Ectodermal cell (in vitro differentiated cells): ENCODE results near the gene ZNF281.

Experiments
- H3K27ac ChIP-seq: 2 replicates; pipeline ENCODE4 v1.7.0; 2013; ENCODE audit warnings: mild to moderate bottlenecking, low read depth, low read length; ENCODE audit not compliant: insufficient read depth, poor library complexity, severe bottlenecking
- H3K27me3 ChIP-seq: 2 replicates; pipeline ENCODE4 v1.7.0; 2013; ENCODE audit warnings: mild to moderate bottlenecking, low read length; ENCODE audit not compliant: insufficient read depth, control insufficient read depth, poor library complexity, severe bottlenecking
- H3K36me3 ChIP-seq: one replicate; pipeline ENCODE4 v1.7.0; 2013; ENCODE audit warnings: low read length; ENCODE audit not compliant: control insufficient read depth, insufficient read depth
- H3K4me1 ChIP-seq: one replicate; pipeline ENCODE4 v1.7.0; 2013; ENCODE audit warnings: low read length; ENCODE audit not compliant: control insufficient read depth, insufficient read depth
- H3K4me3 ChIP-seq: 2 replicates; pipeline ENCODE4 v1.7.0; 2013; ENCODE audit warnings: low read depth, low read length, control low read depth; ENCODE audit not compliant: insufficient read depth
- H3K9me3 ChIP-seq: 2 replicates; pipeline ENCODE4 v1.7.0; 2013; ENCODE audit warnings: mild to moderate bottlenecking, low read length, moderate library complexity; ENCODE audit not compliant: control insufficient read depth
- WGBS, 2 experiments: methylation state at CpG; one replicate each; pipeline ENCODE4 v1.1.7; 2013; ENCODE audit warnings: missing lambda C conversion rate in 2 of 2; 5-methylcytosine and 5-hydroxymethylcytosine counted together

The ZNF281 gene

GRCh38 chr1:200378096-200378495, 31.7 kb downstream of the ZNF281 start:
- WGBS, 2 experiments, result 84 to 88% methylated on average over 1 of the region's 1 CpG
- no peaks in the 10 kb centered on the region for H3K27me3 ChIP-seq
- no peaks in the 10 kb centered on the region for H3K9me3 ChIP-seq
- H3K4me1 ChIP-seq, result peaks cover 11% of the 10 kb centered on the region
- no peaks in the 10 kb centered on the region for H3K36me3 ChIP-seq
- H3K4me3 ChIP-seq, result no peak overlapping the region
- no peak overlapping the region for H3K27ac ChIP-seq

- Histone ChIP-seq H3K36me3 (no peaks in the 10 kb centered on the region), H3K9me3 (no peaks in the 10 kb centered on the region), H3K27me3 (no peaks in the 10 kb centered on the region), H3K4me1 (peaks cover 11% of the 10 kb centered on the region), H3K4me3 (no peak overlapping the region), H3K27ac (no peak overlapping the region)
These were observed 33.3 kb downstream of the ZNF281 start for GRCh38 chr1:200376528-200376927.

GRCh38 chr1:200374569-200375295, 35.1 kb downstream of the ZNF281 start:
- Histone ChIP-seq H3K27me3 (no peaks in the 10 kb centered on the region), H3K4me1 (peaks cover 11% of the 10 kb centered on the region), H3K27ac (no peak overlapping the region), H3K4me3 (no peak overlapping the region), H3K9me3 (no peaks in the 10 kb centered on the region), H3K36me3 (no peaks in the 10 kb centered on the region)
- 81 to 85% methylated on average over 7 of the region's 7 CpGs for WGBS, 2 experiments

- Histone ChIP-seq H3K27ac (peak overlapping the region; percentile 31), H3K9me3 (no peaks in the 10 kb centered on the region), H3K4me1 (peaks cover 11% of the 10 kb centered on the region), H3K36me3 (no peaks in the 10 kb centered on the region), H3K27me3 (no peaks in the 10 kb centered on the region), H3K4me3 (no peak overlapping the region)
- 0 to 1% methylated on average over 5 of the region's 5 CpGs for WGBS, 2 experiments
These were observed 36.0 kb downstream of the ZNF281 start for GRCh38 chr1:200373811-200374231.

GRCh38 chr1:200372885-200373181, 37.0 kb downstream of the ZNF281 start:
- H3K27me3 ChIP-seq, result no peaks in the 10 kb centered on the region
- 43 to 63% methylated on average over 1 of the region's 2 CpGs for WGBS, 2 experiments
- no peak overlapping the region for H3K27ac ChIP-seq
- no peaks in the 10 kb centered on the region for H3K9me3 ChIP-seq
- H3K4me1 ChIP-seq, result peaks cover 11% of the 10 kb centered on the region
- no peak overlapping the region for H3K4me3 ChIP-seq
- no peaks in the 10 kb centered on the region for H3K36me3 ChIP-seq

GRCh38 chr1:200372095-200372884, 37.5 kb downstream of the ZNF281 start:
- peaks cover 11% of the 10 kb centered on the region for H3K4me1 ChIP-seq
- no peak overlapping the region for H3K27ac ChIP-seq
- WGBS, 2 experiments, result 81% methylated on average over 3 of the region's 3 CpGs
- no peaks in the 10 kb centered on the region for H3K9me3 ChIP-seq
- H3K36me3 ChIP-seq, result no peaks in the 10 kb centered on the region
- no peaks in the 10 kb centered on the region for H3K27me3 ChIP-seq
- H3K4me3 ChIP-seq, result no peak overlapping the region

GRCh38 chr1:200369706-200370105, 40.1 kb downstream of the ZNF281 start:
- Histone ChIP-seq H3K9me3 (no peaks in the 10 kb centered on the region), H3K4me1 (peaks cover 11% of the 10 kb centered on the region), H3K4me3 (no peak overlapping the region), H3K27me3 (no peaks in the 10 kb centered on the region), H3K27ac (no peak overlapping the region), H3K36me3 (no peaks in the 10 kb centered on the region)
- WGBS, 2 experiments, result 90 to 93% methylated on average over 2 of the region's 2 CpGs

- WGBS, 2 experiments, result 91% methylated on average over 4 of the region's 4 CpGs
- no peak overlapping the region for H3K27ac ChIP-seq
- H3K4me3 ChIP-seq, result no peak overlapping the region
- peaks cover 13% of the 10 kb centered on the region for H3K4me1 ChIP-seq
- H3K27me3 ChIP-seq, result no peaks in the 10 kb centered on the region
- no peaks in the 10 kb centered on the region for H3K36me3 ChIP-seq
- no peaks in the 10 kb centered on the region for H3K9me3 ChIP-seq
These were observed 40.7 kb downstream of the ZNF281 start for GRCh38 chr1:200369131-200369530.

GRCh38 chr1:200368556-200368955, 41.3 kb downstream of the ZNF281 start:
- Histone ChIP-seq H3K9me3 (no peaks in the 10 kb centered on the region), H3K27me3 (no peaks in the 10 kb centered on the region), H3K4me1 (peaks cover 11% of the 10 kb centered on the region), H3K27ac (no peak overlapping the region), H3K36me3 (no peaks in the 10 kb centered on the region), H3K4me3 (no peak overlapping the region)
- 91 to 95% methylated on average over 6 of the region's 6 CpGs for WGBS, 2 experiments

GRCh38 chr1:200367841-200368534, 41.8 kb downstream of the ZNF281 start:
- H3K27ac ChIP-seq, result no peak overlapping the region
- H3K27me3 ChIP-seq, result no peaks in the 10 kb centered on the region
- H3K4me1 ChIP-seq, result peaks cover 14% of the 10 kb centered on the region
- H3K36me3 ChIP-seq, result no peaks in the 10 kb centered on the region
- 92 to 96% methylated on average over 3 of the region's 3 CpGs for WGBS, 2 experiments
- no peak overlapping the region for H3K4me3 ChIP-seq
- H3K9me3 ChIP-seq, result no peaks in the 10 kb centered on the region
